Inflammatory macrophage (primary cell): ENCODE results near the gene MKLN1.
"Not testable (repeated sequence)": the region's sequence is repeated elsewhere in the genome, so short reads cannot be mapped to it uniquely, and the experiment has no call there.

Experiments
- DNase-seq, 2 donors: peaks; one replicate each; pipeline ENCODE4 v3.0.0-alpha.2; 2020 to 2022

The MKLN1 gene

GRCh38 chr7:131501930-131502685 is 174.4 kb downstream of the MKLN1 start:
- no peak for DNase-seq

- DNase-seq = no peak
Observed at GRCh38 chr7:131502810-131503508, 175.3 kb downstream of the MKLN1 start.

GRCh38 chr7:131503639-131504038 is 176.0 kb downstream of the MKLN1 start:
- no peak for DNase-seq

- DNase-seq = no peak
Observed at GRCh38 chr7:131504157-131504899, 176.7 kb downstream of the MKLN1 start.

GRCh38 chr7:131505037-131505620 is 177.5 kb downstream of the MKLN1 start:
- DNase-seq = not testable (repeated sequence)

GRCh38 chr7:131505636-131506557 is 178.2 kb downstream of the MKLN1 start:
- no peak for DNase-seq

GRCh38 chr7:131506597-131506996 is 178.9 kb downstream of the MKLN1 start:
- DNase-seq = no peak

GRCh38 chr7:131507592-131508331 is 180.1 kb downstream of the MKLN1 start:
- DNase-seq = peak; percentile 46 to 73

- no peak for DNase-seq
Observed at GRCh38 chr7:131508754-131509486, 181.2 kb downstream of the MKLN1 start.

- no peak for DNase-seq
Observed at GRCh38 chr7:131509781-131510180, 182.1 kb downstream of the MKLN1 start.

GRCh38 chr7:131511071-131511470 is 183.4 kb downstream of the MKLN1 start:
- DNase-seq = no peak

GRCh38 chr7:131511774-131512535 is 184.3 kb downstream of the MKLN1 start:
- DNase-seq = no peak

- peak; percentile 70 to 76 for DNase-seq
Observed at GRCh38 chr7:131513245-131514061, 185.8 kb downstream of the MKLN1 start.

- DNase-seq = not testable (repeated sequence)
Observed at GRCh38 chr7:131515471-131515870, 187.8 kb downstream of the MKLN1 start.

GRCh38 chr7:131517218-131517923 is 189.7 kb downstream of the MKLN1 start:
- DNase-seq = peak in 1 of 2 donors; percentile 16

GRCh38 chr7:131518626-131519025 is 190.9 kb downstream of the MKLN1 start:
- DNase-seq = no peak

GRCh38 chr7:131521651-131522163 is 194.0 kb downstream of the MKLN1 start:
- no peak for DNase-seq
